Measurements from ENCODE around the gene FRMD4A. TPM values are rescaled to one million over a fixed set of nuclear protein-coding genes. Genes with fewer than 3 reads are reported as not detected.

FRMD4A gene
- total and polyA plus RNA-seq, 2 of the 4 experiments (the other 2 are of a cell fraction) = 30.3 to 68.8 TPM

GRCh38 chr10:13973742-13974141 lies 357.0 kb downstream of the FRMD4A start:
- no peaks in the 10 kb centered on the region for H3K36me3 ChIP-seq (ENCODE audit: control insufficient read depth, insufficient read depth, low read length)
- DNase-seq (peak; percentile 89), ATAC-seq (ENCODE audit: low read depth) (peak; percentile 49)
- peak overlapping the region; percentile 35; the same call in 1 of the 2 replicates for H3K18ac ChIP-seq (ENCODE audit: low read depth, low read length)
- no peak overlapping the region for H3K9ac ChIP-seq (ENCODE audit: low read depth, low read length)
- H3K14ac ChIP-seq (replicated peaks; ENCODE audit: low read depth, low read length) = 0 out of 2 replicates have a peak overlapping the region, but pooled peaks have one; percentile 11
- peak overlapping the region; percentile 72; the same call in 1 of the 2 replicates for H2BK20ac ChIP-seq (ENCODE audit: low read depth, low read length)
- H3K56ac ChIP-seq (ENCODE audit: extremely low read depth, insufficient read depth, low read length) = no peak overlapping the region
- intact Hi-C loops (cut with micrococcal nuclease) = loop anchor here (5.0 kb wide), 1 partner anchor 99 kb away; no protein-coding TSS in a partner anchor
- ChIA-PET POLR2A (ENCODE audit: unreplicated experiment) (interaction anchor here (0.6 kb wide), 2 partner anchors 9 to 25 kb away, joined by 4 to 8 read pairs; no protein-coding TSS in a partner anchor), CTCF (interaction anchor here (0.6 kb wide), 1 partner anchor 11 kb away, joined by 3 read pairs; no protein-coding TSS in a partner anchor)
- no peaks in the 10 kb centered on the region for H3K27me3 ChIP-seq (ENCODE audit: control insufficient read depth, insufficient read depth, low read length)
- H4K20me1 ChIP-seq (ENCODE audit: insufficient read depth, low read length) = no peaks in the 10 kb centered on the region
- H3K4me3 ChIP-seq (ENCODE audit: insufficient read depth, low read depth, low read length) = no peak overlapping the region
- peak overlapping the region; percentile 55 for H3K4me2 ChIP-seq (ENCODE audit: low read depth, low read length)
- TF ChIP-seq RFX5 (IDR thresholded peaks at IDR 0.05; ENCODE audit: low read depth, low read length) (no peak), NFE2L2 (IDR thresholded peaks at IDR 0.05; ENCODE audit: low read depth, low read length) (no peak)
- WGBS, 2 experiments (ENCODE audit: extremely low coverage in 2 of 2, insufficient read length in 1 of 2) = 0% methylated on average over 2 of the region's 4 CpGs; no CpG with 5 or more reads in 1 of the 2 experiments
- H3K9me1 ChIP-seq (ENCODE audit: insufficient read depth, low read length) = peaks cover 24% of the 10 kb centered on the region
- H2BK15ac ChIP-seq (ENCODE audit: low read depth, low read length) = 0 out of 3 replicates have a peak overlapping the region, but pooled peaks have one; percentile 53
- in situ Hi-C loops (cut with MboI; ENCODE audit: low sequenced_read_pairs) = no loop called here
- H3K79me1 ChIP-seq (ENCODE audit: low read depth in 1 of 2, low read length in 2 of 2) = peaks cover 10 to 24% of the 10 kb centered on the region in 2 experiments; a peak in 3 of 4 replicates
- peak overlapping the region in 1 of 2 experiments; percentile 44; a peak in 1 of 4 replicates for H4K8ac ChIP-seq (ENCODE audit: low read depth in 2 of 2, low read length in 2 of 2)
- H3K23ac ChIP-seq (ENCODE audit: low read depth, low read length) = no peak overlapping the region
- dilution Hi-C loops (cut with HindIII; ENCODE audit: low sequenced_read_pairs, unreplicated experiment) = no loop called here
- H2AK9ac ChIP-seq (replicated peaks; ENCODE audit: low read depth, low read length, poor library complexity) = no peak overlapping the region
- peak overlapping the region; percentile 81 for H2BK5ac ChIP-seq (ENCODE audit: low read depth, low read length, poor library complexity, severe bottlenecking)
- no peaks in the 10 kb centered on the region for H3K9me3 ChIP-seq (ENCODE audit: control insufficient read depth, insufficient read depth, low read length)
- peak overlapping the region; percentile 53; the same call in 1 of the 2 replicates for H2AK5ac ChIP-seq (ENCODE audit: low read depth, low read length)
- peak overlapping the region; percentile 33 for H4K5ac ChIP-seq (ENCODE audit: low read depth, low read length)
- H2BK120ac ChIP-seq (ENCODE audit: low read depth, low read length) = peak overlapping the region; percentile 78; the same call in 1 of the 2 replicates
- peak overlapping the region; percentile 39; the same call in 1 of the 2 replicates for H3K27ac ChIP-seq (ENCODE audit: insufficient read depth, low read length)
- no peak overlapping the region for H4K91ac ChIP-seq (ENCODE audit: insufficient read depth, low read depth, low read length)
- BruUV-seq (replicated peaks) = no TSS peak
- H3K4me1 ChIP-seq (ENCODE audit: control insufficient read depth, insufficient read depth, low read length) = peaks cover 32% of the 10 kb centered on the region
- H3K4ac ChIP-seq (ENCODE audit: low read depth, low read length) = peak overlapping the region; percentile 73; the same call in 1 of the 2 replicates
- H2AFZ ChIP-seq (replicated peaks; ENCODE audit: low read length, poor library complexity) = no peak overlapping the region

Measured in IMR-90 (cell line).